Activated CD8-positive, alpha-beta memory T cell treated with anti-CD3 and anti-CD28 coated beads for 4 hours (primary cell): ENCODE data around the gene FMN2.
"Not testable (repeated sequence)": the region's sequence is repeated elsewhere in the genome, so short reads cannot be mapped to it uniquely, and the experiment has no call there.

Source experiments
- DNase-seq, 2 donors: peaks; one replicate each; pipeline ENCODE4 v3.0.0-alpha.2; 2020; ENCODE audit warnings: low read depth in 2 of 2

FMN2 gene

GRCh38 chr1:240310226-240310925 lies 218.7 kb downstream of the FMN2 start:
- no peak for DNase-seq

GRCh38 chr1:240312872-240313271 lies 221.2 kb downstream of the FMN2 start:
- DNase-seq: no peak

GRCh38 chr1:240314845-240315801 lies 223.4 kb downstream of the FMN2 start:
- no peak for DNase-seq

DNA sequence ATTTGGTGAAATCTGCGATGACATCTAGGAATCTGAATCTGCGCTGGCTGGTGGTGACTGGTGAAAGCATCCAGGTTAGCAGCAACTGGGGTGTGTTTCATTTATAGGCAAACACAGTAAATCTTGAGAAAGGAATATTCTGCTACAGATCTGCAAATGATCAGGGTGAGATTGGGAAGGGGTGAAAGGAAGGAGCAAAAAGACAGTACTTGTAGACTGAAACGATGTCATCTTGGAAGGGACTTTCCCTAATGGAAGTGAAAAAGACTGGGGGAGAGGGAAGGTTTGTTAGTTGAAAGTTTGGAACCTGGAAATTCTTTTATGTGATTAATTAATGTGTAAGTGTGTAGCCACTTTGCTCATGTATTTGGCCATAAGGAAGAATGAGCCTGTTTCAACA lies 228.3 kb downstream of the FMN2 start:
- DNase-seq: no peak

DNA sequence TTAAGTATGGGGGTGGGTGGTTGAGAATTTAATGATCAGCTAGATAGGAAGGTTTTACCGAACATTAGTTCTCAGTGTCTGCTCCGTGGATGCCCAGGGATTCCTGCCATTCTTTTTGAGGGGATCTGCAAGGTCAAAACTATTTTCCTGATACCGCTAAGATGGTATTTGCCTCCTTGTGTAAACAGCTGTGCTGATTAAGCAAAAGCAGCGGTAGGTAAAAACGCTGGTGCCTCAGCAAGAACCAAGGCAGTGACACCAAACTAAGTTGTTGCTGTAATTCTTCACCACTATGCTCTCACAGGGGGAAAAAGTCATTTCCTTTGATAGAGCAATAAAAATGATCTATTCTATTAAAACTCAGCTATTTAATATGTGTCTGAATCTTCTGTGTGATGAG lies 229.0 kb downstream of the FMN2 start:
- DNase-seq: no peak

DNA sequence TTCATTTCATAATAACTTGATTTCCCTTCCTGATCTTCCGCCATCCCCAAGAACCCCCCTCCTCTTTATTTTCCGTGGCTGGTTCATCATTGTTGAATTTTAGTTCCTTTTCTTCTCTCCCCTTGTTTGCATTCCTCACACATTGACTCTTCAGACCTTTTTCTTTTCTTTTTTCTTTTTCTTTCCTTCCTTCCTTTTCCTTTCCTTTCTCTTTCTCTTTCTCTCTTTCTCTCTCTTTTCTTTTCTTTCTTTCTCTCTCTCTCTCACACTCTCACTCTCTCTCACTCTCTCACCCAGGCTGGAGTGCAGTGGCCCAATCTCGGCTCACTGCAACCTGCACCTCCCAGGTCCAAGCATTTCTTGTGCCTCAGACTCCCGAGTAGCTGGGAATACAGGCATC lies 231.3 kb downstream of the FMN2 start:
- no peak for DNase-seq

DNA sequence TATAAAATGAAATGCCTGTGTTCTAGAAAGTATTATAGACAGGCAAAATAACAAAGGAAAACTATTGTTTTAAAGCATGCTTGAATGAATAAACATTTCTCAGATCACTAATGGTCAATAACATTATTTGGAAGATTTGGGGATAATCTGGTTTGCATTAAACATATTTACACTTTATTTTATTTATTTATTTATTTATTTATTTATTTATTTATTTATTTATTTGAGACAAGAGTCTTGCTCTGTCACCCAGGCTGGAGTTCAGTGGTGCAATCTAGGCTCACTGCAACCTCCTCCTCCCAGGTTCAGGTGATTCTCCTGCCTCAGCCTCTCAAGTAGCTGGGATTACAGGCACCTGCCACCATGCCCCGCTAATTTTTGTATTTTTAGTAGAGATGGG lies 236.7 kb downstream of the FMN2 start:
- DNase-seq: not testable (repeated sequence)

- DNase-seq: no peak
Measured at GRCh38 chr1:240329443-240329842, 237.8 kb downstream of the FMN2 start.

- DNase-seq: no peak
Measured at GRCh38 chr1:240332672-240333071, 241.0 kb downstream of the FMN2 start.

DNA sequence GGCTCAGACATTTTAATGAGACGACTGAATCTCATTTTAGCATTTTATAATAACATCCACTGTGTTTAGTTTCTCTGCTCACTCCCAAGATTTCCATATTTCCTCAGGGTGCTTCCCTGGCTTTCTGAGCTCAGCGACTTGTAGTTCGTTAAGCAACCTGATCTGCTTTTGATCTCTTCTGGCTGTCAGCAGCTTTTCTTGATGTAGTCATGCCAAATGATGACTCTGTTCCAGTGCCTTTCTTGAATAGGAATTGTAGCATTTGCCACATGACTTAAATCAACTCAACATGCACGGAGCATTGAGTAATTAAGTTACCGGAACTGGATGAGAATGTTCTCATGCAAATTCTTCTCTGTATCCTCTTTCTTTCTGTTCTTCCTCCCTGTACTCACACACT lies 246.1 kb downstream of the FMN2 start:
- DNase-seq: no peak

DNA sequence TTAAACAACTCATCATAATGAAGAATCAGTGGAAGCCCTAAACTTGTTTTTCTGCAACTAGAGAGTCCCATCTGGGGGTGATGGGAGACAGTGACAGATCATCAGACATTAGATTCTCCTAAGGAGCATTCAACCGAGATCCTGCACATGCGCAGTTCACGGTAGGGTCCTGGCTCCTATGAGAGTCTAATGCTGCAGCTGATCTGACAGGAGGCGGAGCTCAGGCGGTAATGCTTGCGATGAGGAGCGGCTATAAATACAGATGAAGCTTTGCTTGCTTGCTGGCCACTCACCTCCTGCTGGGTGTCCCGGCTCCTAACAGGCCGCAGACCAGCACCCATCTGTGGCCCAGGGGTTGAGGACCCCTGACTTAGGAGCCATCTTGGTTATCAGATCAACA lies 247.2 kb downstream of the FMN2 start:
- no peak for DNase-seq

GRCh38 chr1:240341365-240342250 lies 249.9 kb downstream of the FMN2 start:
- DNase-seq: no peak

GRCh38 chr1:240342251-240342625 lies 250.6 kb downstream of the FMN2 start:
- DNase-seq: no peak

- DNase-seq: no peak
Measured at GRCh38 chr1:240343045-240343444, 251.4 kb downstream of the FMN2 start.

- DNase-seq: no peak
Measured at GRCh38 chr1:240343966-240344365, 252.3 kb downstream of the FMN2 start.

- DNase-seq: no peak
Measured at GRCh38 chr1:240344918-240345317, 253.2 kb downstream of the FMN2 start.

- no peak for DNase-seq
Measured at GRCh38 chr1:240349695-240350094, 258.0 kb downstream of the FMN2 start.

DNA sequence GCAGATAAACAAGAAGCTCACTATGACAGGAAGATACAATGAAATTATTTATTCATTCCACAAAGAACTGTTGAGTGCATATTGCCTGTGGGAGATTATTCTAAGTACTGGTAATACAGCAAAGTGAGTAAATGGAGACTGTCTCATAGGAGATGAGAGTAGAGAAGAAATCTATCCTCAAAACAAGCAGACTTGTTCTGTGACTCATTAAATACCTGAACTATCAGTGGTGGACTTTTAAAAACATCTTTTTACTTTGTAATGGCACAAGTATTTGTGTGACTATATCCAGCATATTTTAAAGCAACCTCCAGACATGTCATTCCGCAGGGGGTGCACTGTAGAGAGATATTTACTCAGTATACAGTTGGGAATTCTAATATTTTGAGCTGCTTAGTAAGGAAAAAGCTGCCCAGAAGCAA lies 259.2 kb downstream of the FMN2 start:
- no peak for DNase-seq

GRCh38 chr1:240351690-240352089 lies 260.0 kb downstream of the FMN2 start:
- DNase-seq: no peak

DNA sequence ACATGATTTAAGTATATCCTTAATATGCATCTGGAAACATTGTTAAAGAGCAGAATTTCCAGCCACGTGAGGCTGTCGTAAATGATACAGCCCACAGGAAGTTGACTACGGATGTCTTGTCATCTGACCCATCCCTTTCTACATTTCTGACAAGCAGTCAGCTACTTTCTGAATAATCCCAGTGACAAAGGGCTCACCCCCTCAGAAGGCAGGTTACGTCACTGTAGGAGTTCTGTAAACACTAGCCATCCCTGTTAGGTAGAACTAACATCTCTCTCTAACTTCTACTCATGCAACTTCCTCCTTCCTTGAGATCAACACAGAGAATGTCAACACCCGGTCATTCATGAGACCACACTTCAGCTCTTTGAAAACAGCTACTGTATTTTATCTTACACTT lies 261.1 kb downstream of the FMN2 start:
- no peak for DNase-seq

- DNase-seq: no peak
Measured at GRCh38 chr1:240356568-240356967, 264.9 kb downstream of the FMN2 start.

- no peak for DNase-seq
Measured at GRCh38 chr1:240362046-240362445, 270.4 kb downstream of the FMN2 start.
